ENCODE results near the gene CLEC18C.
"Not testable (repeated sequence)": the region's sequence is repeated elsewhere in the genome, so short reads cannot be mapped to it uniquely, and the experiment has no call there.

The CLEC18C gene

DNA sequence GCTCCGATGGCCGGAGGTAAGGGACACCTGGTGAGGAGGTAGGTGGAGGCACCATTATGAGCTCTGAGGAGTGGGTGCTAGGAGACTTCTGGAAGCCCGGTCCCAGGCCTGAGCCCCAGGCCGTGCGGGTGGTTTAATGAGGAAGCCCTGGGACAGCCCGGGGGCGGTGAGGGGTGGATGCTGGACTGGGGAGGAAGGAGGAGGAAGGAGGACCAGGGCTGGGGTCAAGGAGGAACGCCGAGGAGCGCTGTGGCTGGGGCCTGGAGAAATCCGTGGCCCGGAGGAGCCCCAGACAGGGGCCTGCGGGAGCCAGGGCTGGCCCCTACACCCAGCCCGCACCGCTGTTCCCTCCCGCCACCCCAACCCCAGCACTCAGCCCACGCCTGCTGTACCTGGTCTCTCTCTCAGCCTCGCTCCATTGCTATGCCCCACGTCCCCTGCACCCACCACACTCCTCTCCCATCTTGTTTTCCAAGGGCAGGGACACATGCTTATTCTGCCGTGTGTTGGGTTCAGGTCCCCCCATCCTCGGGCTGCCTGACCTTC lies 873 bp downstream of the CLEC18C start:
- H3K27ac ChIP-seq (ENCODE audit: extremely low read depth, low read depth, low read length); H3K4me3 ChIP-seq (ENCODE audit: low read depth, low read length); POLR2A ChIA-PET; H3K4me1 ChIP-seq (ENCODE audit: control insufficient read depth, insufficient read depth, low read length); CTCF ChIA-PET; H3K36me3 ChIP-seq (ENCODE audit: control insufficient read depth in 2 of 2, insufficient read depth in 1 of 2, low read length in 2 of 2); H3K9me3 ChIP-seq (ENCODE audit: control insufficient read depth, insufficient read depth, low read depth, low read length): not testable (repeated sequence)

DNA sequence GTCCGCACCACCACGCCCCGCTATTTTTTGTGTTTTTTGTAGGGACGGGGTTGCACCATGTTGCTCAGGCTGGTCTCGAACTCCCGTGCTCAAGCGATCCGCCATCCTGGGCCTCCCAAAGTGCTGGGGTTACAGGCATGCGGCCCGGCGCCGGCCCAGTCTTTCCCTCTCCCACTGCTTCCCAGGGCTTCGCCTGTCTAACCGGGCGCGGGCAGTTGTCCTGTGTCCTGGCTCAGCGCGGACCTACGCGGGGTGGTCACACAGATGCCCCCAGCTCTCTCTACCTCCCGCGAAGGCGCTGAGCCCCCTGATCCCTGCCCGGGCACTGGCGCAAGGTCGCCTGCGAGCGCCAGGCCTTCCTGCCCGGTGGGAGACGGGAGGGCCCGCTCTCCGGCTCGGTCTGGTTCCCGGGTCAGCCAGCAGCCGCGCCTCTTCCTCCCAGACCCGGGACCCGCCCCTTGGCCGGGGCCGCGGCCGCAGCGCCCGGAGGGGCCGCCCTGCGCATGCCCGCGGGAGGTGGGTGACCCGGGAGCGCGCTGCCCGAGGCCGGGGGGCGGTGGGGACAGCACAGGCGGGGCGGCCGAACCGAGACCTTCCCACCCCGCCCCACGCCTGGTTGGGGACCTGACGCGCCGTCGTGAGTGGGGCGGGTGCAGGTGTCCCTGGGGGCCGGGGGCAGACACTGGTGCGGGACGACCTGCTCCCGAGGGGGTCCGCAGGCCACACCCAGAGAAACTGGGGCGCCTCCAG lies 14.4 kb downstream of the CLEC18C start:
- H3K4me1 ChIP-seq (ENCODE audit: control insufficient read depth, insufficient read depth, low read length); H3K9me3 ChIP-seq (ENCODE audit: control insufficient read depth, insufficient read depth, low read depth, low read length); H3K4me3 ChIP-seq (ENCODE audit: low read depth, low read length); H3K36me3 ChIP-seq (ENCODE audit: control insufficient read depth in 2 of 2, insufficient read depth in 1 of 2, low read length in 2 of 2); H3K27ac ChIP-seq (ENCODE audit: extremely low read depth, low read depth, low read length); CTCF ChIA-PET; POLR2A ChIA-PET: not testable (repeated sequence)

DNA sequence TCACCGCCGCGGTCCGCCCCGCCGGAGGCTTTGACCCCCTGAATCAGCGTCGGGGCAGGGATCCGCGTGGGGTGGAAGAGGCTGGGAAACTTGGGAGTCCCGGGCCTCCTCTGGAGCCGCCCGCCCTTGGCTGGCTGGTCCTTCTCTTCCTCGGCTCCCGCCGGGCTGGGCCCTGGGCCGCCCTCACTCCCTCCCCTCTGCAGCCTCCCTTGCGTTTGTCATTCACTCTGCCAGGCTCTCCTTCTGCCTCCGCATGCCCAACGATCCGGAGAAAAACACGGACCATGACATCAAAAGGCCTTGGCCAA lies 15.0 kb downstream of the CLEC18C start:
- H3K4me3 ChIP-seq (ENCODE audit: low read depth, low read length); H3K36me3 ChIP-seq (ENCODE audit: control insufficient read depth in 2 of 2, insufficient read depth in 1 of 2, low read length in 2 of 2); POLR2A ChIA-PET; H3K27ac ChIP-seq (ENCODE audit: extremely low read depth, low read depth, low read length); H3K9me3 ChIP-seq (ENCODE audit: control insufficient read depth, insufficient read depth, low read depth, low read length); H3K4me1 ChIP-seq (ENCODE audit: control insufficient read depth, insufficient read depth, low read length); CTCF ChIA-PET: not testable (repeated sequence)

DNA sequence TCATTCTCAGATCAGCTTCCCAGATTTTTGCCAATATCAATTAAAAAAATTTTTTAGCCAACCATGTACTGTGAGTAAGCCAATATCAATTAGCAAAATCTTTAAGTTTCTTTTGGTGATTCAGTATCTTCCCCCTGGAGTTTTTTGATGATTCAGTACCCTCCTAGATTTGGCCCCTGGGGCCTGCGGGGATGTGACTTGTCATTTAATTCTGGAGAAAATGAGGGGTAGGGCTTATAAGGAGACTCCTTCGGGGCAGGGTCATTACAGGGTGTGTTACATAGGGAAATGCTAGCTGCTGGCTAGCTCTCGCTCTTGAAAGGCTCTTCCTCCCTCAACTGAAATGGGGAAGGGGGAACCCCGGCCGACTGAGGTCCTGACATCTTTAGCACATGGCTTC lies 17.0 kb downstream of the CLEC18C start:
- H3K4me3 ChIP-seq (ENCODE audit: low read depth, low read length); CTCF ChIA-PET; H3K9me3 ChIP-seq (ENCODE audit: control insufficient read depth, insufficient read depth, low read depth, low read length); H3K36me3 ChIP-seq (ENCODE audit: control insufficient read depth in 2 of 2, insufficient read depth in 1 of 2, low read length in 2 of 2); POLR2A ChIA-PET; H3K27ac ChIP-seq (ENCODE audit: extremely low read depth, low read depth, low read length); H3K4me1 ChIP-seq (ENCODE audit: control insufficient read depth, insufficient read depth, low read length): not testable (repeated sequence)

DNA sequence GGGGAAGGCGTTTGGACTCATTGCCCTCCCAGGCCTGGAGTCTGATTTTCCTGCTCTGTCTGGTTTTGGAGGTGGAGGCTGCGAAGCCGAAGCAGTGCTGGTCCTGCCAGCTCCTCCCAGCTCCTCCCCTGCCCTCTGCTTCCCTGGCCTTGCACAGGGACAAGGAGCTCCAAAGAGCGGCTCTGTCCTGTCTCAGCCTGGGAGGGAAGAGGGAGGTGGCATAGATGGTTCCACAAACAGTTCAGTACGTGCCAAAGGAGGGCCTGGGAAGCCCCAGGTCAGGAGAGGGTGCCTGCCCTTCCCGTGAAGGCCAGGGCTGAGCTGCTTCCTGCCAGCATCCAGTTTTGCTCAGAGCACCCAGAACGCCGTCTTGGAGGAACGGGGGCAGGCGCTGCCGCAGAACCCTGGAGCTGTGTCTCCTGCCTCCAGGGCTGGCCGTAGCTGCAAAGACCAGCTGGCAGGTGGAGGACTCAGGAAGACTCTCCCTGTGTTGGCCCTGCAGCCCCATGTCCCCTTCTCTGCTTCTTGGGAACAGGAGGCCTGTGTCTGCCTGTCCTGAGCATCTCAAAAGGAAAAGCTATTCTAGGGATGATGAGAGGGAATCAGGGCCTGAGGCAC lies 23.2 kb downstream of the CLEC18C start:
- POLR2A ChIA-PET; H3K4me3 ChIP-seq (ENCODE audit: low read depth, low read length); H3K36me3 ChIP-seq (ENCODE audit: control insufficient read depth in 2 of 2, insufficient read depth in 1 of 2, low read length in 2 of 2); CTCF ChIA-PET; H3K9me3 ChIP-seq (ENCODE audit: control insufficient read depth, insufficient read depth, low read depth, low read length); H3K27ac ChIP-seq (ENCODE audit: extremely low read depth, low read depth, low read length); H3K4me1 ChIP-seq (ENCODE audit: control insufficient read depth, insufficient read depth, low read length): not testable (repeated sequence)

DNA sequence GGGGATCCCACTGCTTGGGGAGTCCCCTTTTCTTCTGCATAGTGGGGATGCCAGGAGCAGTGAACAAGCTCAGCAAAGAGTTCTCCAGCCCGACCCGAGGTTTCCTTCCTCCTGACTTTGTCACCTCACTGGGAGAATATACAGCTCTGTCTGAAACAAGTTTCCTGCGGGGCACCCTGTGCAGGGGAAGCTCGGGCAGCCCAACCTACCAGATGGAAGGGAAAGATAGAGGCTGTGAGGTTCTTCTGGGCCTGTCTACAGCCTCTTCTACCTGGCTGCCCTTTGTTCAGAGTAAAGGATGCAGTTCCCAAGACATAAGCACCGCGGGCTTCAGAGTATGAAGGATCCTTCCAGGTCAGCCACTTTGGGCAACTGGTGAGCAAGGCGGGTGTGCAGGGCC lies 24.0 kb downstream of the CLEC18C start:
- H3K9me3 ChIP-seq (ENCODE audit: control insufficient read depth, insufficient read depth, low read depth, low read length); H3K4me1 ChIP-seq (ENCODE audit: control insufficient read depth, insufficient read depth, low read length); H3K4me3 ChIP-seq (ENCODE audit: low read depth, low read length); POLR2A ChIA-PET; H3K27ac ChIP-seq (ENCODE audit: extremely low read depth, low read depth, low read length); H3K36me3 ChIP-seq (ENCODE audit: control insufficient read depth in 2 of 2, insufficient read depth in 1 of 2, low read length in 2 of 2); CTCF ChIA-PET: not testable (repeated sequence)
- TF ChIP-seq, protein P1, sequence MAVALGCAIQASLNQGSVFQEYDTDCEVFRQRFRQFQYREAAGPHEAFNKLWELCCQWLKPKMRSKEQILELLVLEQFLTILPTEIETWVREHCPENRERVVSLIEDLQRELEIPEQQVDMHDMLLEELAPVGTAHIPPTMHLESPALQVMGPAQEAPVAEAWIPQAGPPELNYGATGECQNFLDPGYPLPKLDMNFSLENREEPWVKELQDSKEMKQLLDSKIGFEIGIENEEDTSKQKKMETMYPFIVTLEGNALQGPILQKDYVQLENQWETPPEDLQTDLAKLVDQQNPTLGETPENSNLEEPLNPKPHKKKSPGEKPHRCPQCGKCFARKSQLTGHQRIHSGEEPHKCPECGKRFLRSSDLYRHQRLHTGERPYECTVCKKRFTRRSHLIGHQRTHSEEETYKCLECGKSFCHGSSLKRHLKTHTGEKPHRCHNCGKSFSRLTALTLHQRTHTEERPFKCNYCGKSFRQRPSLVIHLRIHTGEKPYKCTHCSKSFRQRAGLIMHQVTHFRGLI (tag by site-specific recombination; IDR thresholded peaks at IDR 0.05), result 0 out of 2 replicates have a peak, but pooled peaks have one; percentile 27

DNA sequence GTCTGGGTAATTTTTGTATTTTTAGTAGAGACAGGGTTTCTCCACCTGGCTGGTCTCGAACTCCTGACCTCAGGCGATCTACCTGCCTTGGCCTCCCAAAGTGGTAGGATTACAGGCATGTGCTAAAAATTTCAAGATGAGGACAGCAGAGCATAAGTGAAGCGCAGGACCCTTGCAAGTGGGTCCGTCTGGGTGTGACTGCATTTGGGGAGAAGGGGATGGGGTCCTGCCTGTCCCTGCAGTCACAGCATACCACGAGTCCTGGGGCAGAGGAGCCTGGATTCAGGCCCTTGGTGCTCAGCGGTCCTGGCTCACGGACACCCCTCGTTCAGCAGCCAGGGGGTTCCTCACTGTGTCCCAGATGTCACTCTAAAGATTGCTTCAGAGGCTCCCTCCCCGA lies 24.6 kb downstream of the CLEC18C start:
- H3K9me3 ChIP-seq (ENCODE audit: control insufficient read depth, insufficient read depth, low read depth, low read length); H3K27ac ChIP-seq (ENCODE audit: extremely low read depth, low read depth, low read length); H3K36me3 ChIP-seq (ENCODE audit: control insufficient read depth in 2 of 2, insufficient read depth in 1 of 2, low read length in 2 of 2); CTCF ChIA-PET; POLR2A ChIA-PET; H3K4me3 ChIP-seq (ENCODE audit: low read depth, low read length); H3K4me1 ChIP-seq (ENCODE audit: control insufficient read depth, insufficient read depth, low read length): not testable (repeated sequence)

DNA sequence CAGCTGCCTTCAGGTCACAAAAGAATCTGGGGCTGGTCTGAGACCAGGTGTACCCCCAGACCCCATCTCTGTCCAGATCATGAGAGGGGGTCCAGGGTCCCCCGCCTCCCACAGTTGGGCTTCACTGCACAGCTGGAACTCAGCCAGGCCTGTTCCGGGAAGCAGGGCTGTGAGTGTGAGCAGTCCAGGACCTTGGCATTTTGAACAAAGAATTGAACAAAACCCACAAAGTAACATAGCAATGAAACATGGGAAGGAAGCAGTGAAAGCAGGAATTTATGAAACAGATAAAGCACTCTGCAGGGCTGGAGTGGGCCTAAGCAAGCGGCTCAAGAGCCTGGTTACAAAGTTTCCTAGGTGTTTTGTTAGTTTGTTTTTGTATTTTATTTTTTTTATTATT lies 25.1 kb downstream of the CLEC18C start:
- H3K4me3 ChIP-seq (ENCODE audit: low read depth, low read length); POLR2A ChIA-PET; H3K36me3 ChIP-seq (ENCODE audit: control insufficient read depth in 2 of 2, insufficient read depth in 1 of 2, low read length in 2 of 2); CTCF ChIA-PET; H3K27ac ChIP-seq (ENCODE audit: extremely low read depth, low read depth, low read length); H3K9me3 ChIP-seq (ENCODE audit: control insufficient read depth, insufficient read depth, low read depth, low read length); H3K4me1 ChIP-seq (ENCODE audit: control insufficient read depth, insufficient read depth, low read length): not testable (repeated sequence)

DNA sequence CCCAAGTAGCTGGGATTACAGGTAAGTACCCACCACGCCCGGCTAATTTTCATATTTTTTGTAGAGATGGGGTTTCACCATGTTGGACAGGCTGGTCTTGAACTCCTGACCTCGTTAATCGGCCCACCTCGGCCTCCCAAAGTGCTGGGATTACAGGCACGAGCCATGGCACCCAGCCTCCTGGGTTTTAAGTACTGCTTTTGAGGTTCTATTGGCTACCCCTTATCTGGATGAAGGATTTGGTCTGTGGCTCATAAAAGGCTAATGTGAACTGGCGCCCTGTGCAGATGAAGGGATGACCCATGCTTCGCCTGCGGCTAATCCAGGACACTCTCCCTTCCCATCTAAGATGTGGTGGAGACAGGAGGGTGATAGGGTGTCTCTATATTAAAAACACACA lies 25.6 kb downstream of the CLEC18C start:
- CTCF ChIA-PET; H3K4me3 ChIP-seq (ENCODE audit: low read depth, low read length); H3K4me1 ChIP-seq (ENCODE audit: control insufficient read depth, insufficient read depth, low read length); H3K9me3 ChIP-seq (ENCODE audit: control insufficient read depth, insufficient read depth, low read depth, low read length); H3K27ac ChIP-seq (ENCODE audit: extremely low read depth, low read depth, low read length); POLR2A ChIA-PET; H3K36me3 ChIP-seq (ENCODE audit: control insufficient read depth in 2 of 2, insufficient read depth in 1 of 2, low read length in 2 of 2): not testable (repeated sequence)

DNA sequence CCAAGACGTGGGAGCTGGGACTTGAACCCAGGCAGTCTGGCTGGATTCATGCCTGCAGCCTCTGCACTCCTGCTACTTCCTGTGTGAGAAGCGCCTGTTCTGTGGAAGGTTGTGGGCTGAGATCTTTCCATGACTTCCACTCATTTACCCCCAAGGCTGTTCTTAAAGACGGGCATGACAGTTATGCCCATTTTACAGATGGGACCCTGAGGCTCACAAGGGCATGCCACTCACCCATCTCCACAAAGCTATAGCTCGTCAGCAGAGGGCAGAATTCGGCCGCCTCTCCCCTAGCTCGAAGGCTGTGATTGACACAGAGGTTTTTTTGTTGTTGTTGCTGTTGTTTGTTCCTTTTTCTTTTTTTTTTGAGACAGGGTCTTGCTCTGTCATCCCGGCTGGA lies 26.5 kb downstream of the CLEC18C start:
- POLR2A ChIA-PET; H3K4me3 ChIP-seq (ENCODE audit: low read depth, low read length); CTCF ChIA-PET; H3K36me3 ChIP-seq (ENCODE audit: control insufficient read depth in 2 of 2, insufficient read depth in 1 of 2, low read length in 2 of 2); H3K4me1 ChIP-seq (ENCODE audit: control insufficient read depth, insufficient read depth, low read length); H3K27ac ChIP-seq (ENCODE audit: extremely low read depth, low read depth, low read length); H3K9me3 ChIP-seq (ENCODE audit: control insufficient read depth, insufficient read depth, low read depth, low read length): not testable (repeated sequence)

Measured in HEK293 (cell line).